AG04450 (cell line): ENCODE results near the gene AKAP7. TPM values are rescaled to one million over a fixed set of nuclear protein-coding genes. Genes with fewer than 3 reads are reported as not detected.

Experiments used
- CTCF ChIA-PET: fragments of 300-600, 350-600 bp; formaldehyde crosslinking; extraction: SDS; loops from one replicate; lab custom pipeline; 2022; ENCODE audit warnings: antibody characterized with exemption, inconsistent platforms; lab: Charles Lee
- POLR2A ChIA-PET: fragments of 350-600 bp; formaldehyde crosslinking; extraction: SDS; loops from one replicate; lab custom pipeline; 2021; ENCODE audit warnings: antibody characterized with exemption, inconsistent platforms; lab: Yijun Ruan, JAX
- DNase-seq: peaks from one replicate; pipeline ENCODE4 v3.0.0-alpha.2; 2011; ENCODE audit warnings: low read depth, low spot score
- H3K27ac ChIP-seq: one replicate; pipeline ENCODE4 v1.5.1; 2012; ENCODE audit warnings: low read depth, low read length, control low read depth
- H3K27me3 ChIP-seq: one replicate; pipeline ENCODE4 v1.6.0; 2012; ENCODE audit warnings: low read length; ENCODE audit not compliant: control insufficient read depth, insufficient read depth
- H3K4me3 ChIP-seq: 2 replicates; pipeline ENCODE4 v1.5.1; 2011; ENCODE audit warnings: mild to moderate bottlenecking, low read depth, low read length, control low read depth
- H3K9me3 ChIP-seq: 2 replicates; pipeline ENCODE4 v1.5.1; 2012; ENCODE audit warnings: low read length; ENCODE audit not compliant: control insufficient read depth, insufficient read depth
- polyA plus RNA-seq: library from polyadenylated mRNA; depleted of rRNA; stranded (reverse); fragments of >200 nt; gene quantifications from 2 replicates; pipeline ENCODE4 v1.2.3, GENCODE V29; 2011
- TF ChIP-seq, protein P1 (sequence below): IDR thresholded peaks from 2 replicates; pipeline ENCODE4 v1.5.1; 2011; ENCODE audit warnings: low read depth, low read length, control low read depth, inconsistent platforms

Gene AKAP7
- polyA plus RNA-seq, 1 experiment: 1.9 TPM

DNA sequence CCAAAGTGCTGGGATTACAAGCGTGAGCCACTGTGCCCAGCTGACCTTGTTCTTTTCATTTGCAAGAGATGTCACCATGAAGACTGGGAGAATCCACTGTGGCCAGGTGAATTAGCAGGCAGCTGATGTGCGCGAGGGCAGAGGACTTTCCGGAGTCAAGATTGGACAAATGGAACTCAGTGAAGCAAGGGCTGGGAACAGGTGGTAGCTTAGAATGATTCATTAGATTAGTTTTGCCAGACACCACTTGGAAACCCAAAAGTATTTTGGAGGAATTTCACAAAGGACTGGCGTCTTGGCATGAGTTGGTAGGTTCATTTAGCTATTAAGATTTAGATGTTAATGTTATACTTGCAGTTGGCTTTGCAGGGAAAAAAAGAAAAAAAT is 4.7 kb upstream of the AKAP7 start:
- CTCF ChIA-PET: interaction anchor here (1.4 kb wide), 1 partner anchor 52 kb away, joined by 4 read pairs; no protein-coding TSS in a partner anchor
- TF ChIP-seq, protein P1, sequence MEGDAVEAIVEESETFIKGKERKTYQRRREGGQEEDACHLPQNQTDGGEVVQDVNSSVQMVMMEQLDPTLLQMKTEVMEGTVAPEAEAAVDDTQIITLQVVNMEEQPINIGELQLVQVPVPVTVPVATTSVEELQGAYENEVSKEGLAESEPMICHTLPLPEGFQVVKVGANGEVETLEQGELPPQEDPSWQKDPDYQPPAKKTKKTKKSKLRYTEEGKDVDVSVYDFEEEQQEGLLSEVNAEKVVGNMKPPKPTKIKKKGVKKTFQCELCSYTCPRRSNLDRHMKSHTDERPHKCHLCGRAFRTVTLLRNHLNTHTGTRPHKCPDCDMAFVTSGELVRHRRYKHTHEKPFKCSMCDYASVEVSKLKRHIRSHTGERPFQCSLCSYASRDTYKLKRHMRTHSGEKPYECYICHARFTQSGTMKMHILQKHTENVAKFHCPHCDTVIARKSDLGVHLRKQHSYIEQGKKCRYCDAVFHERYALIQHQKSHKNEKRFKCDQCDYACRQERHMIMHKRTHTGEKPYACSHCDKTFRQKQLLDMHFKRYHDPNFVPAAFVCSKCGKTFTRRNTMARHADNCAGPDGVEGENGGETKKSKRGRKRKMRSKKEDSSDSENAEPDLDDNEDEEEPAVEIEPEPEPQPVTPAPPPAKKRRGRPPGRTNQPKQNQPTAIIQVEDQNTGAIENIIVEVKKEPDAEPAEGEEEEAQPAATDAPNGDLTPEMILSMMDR: no peak
- Histone ChIP-seq H3K27ac (no peak overlapping the region), H3K4me3 (no peak overlapping the region), H3K9me3 (no peaks in the 10 kb centered on the region; the same call in 1 of the 2 replicates), H3K27me3 (no peaks in the 10 kb centered on the region)
- POLR2A ChIA-PET: no interaction called here
- DNase-seq: no peak

- Histone ChIP-seq H3K9me3 (no peaks in the 10 kb centered on the region; the same call in 1 of the 2 replicates), H3K27ac (no peak overlapping the region), H3K4me3 (no peak overlapping the region), H3K27me3 (no peaks in the 10 kb centered on the region)
- TF ChIP-seq, protein P1: no peak
- ChIA-PET CTCF (no interaction called here), POLR2A (no interaction called here)
- no peak for DNase-seq
These were observed 2.9 kb upstream of the AKAP7 start for GRCh38 chr6:131132360-131132759.

GRCh38 chr6:131134220-131134979 is 867 bp upstream of the AKAP7 start:
- H3K27ac ChIP-seq: no peak overlapping the region
- peak overlapping the region; percentile 70 for H3K4me3 ChIP-seq
- CTCF ChIA-PET: interaction anchor here (0.9 to 1.0 kb wide), 2 partner anchors 18 to 263 kb away, joined by 3 to 5 read pairs; no protein-coding TSS in a partner anchor
- no peaks in the 10 kb centered on the region for H3K27me3 ChIP-seq
- TF ChIP-seq, protein P1: no peak
- POLR2A ChIA-PET: no interaction called here
- no peaks in the 10 kb centered on the region; the same call in 1 of the 2 replicates for H3K9me3 ChIP-seq
- no peak for DNase-seq

GRCh38 chr6:131134980-131135243 is 355 bp upstream of the AKAP7 start:
- Histone ChIP-seq H3K27ac (peak overlapping the region; percentile 58), H3K4me3 (peak overlapping the region; percentile 70), H3K27me3 (no peaks in the 10 kb centered on the region), H3K9me3 (no peaks in the 10 kb centered on the region; the same call in 1 of the 2 replicates)
- CTCF ChIA-PET: no interaction called here
- TF ChIP-seq, protein P1: no peak
- no peak for DNase-seq
- POLR2A ChIA-PET: no interaction called here

- POLR2A ChIA-PET: no interaction called here
- H3K9me3 ChIP-seq: no peaks in the 10 kb centered on the region; the same call in 1 of the 2 replicates
- H3K27ac ChIP-seq: no peak overlapping the region
- H3K4me3 ChIP-seq: peak overlapping the region; percentile 70
- CTCF ChIA-PET: no interaction called here
- no peaks in the 10 kb centered on the region for H3K27me3 ChIP-seq
- TF ChIP-seq, protein P1: no peak
- no peak for DNase-seq
These were observed 937 bp downstream of the AKAP7 start for GRCh38 chr6:131136021-131136786.
